Retina (tissue), 1 donor: ENCODE measurements around the gene CSAD.
"Not testable (repeated sequence)": the region's sequence is repeated elsewhere in the genome, so short reads cannot be mapped to it uniquely, and the experiment has no call there.

Experiments
- DNase-seq: peaks from one replicate; pipeline ENCODE4 v3.0.0-alpha.2; 2016

The CSAD gene

GRCh38 chr12:53178803-53179202, 1.9 kb downstream of the CSAD start:
- DNase-seq = not testable (repeated sequence)

DNA sequence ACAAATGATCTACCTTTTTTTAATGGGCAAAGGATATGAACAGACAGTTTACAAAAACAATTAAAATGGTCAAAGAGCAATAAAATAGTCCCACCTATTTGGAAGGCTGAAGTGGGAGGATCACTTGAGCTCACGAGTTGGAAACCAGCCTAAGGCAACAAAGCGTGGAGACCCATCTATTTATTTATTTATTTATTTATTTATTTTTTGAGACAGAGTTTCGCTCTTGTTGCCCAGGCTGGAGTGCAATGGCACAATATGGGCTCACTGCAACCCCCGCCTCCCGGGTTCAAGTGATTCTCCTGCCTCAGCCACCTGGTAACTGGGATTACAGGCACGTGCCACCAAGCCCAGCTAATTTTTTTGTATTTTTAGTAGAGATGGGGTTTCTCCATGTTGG, 3.3 kb downstream of the CSAD start:
- DNase-seq = not testable (repeated sequence)

- no peak for DNase-seq
Measured at GRCh38 chr12:53176750-53177149, 4.0 kb downstream of the CSAD start.

DNA sequence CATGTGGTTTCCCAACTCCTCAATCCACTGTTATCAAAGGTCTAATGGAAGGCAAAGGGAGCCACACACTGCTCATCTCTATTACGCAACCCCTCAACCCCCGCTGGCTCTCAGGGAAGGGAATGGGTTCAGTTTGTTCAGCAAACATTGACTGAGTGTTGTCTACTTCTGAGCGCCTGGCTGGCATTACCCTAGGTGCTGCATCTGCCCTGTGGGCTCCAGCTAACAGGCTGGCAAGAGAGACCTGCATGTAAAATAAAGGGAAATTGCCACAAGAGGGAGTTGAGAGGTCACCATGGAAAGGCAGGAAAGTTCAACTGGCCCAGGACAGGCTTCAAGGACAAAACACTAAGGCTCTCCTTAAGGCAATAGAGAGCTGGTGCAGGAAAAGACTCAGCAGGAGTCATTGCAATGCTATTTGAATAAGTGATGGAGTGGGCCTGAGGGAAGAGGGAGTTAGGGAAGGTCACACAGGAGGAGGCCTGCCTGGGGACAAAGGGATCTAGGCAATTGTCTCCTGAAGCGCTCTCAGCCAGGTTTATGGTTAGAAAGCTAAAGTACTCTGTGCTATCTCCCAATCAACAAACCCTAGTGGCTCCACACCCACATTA, 5.7 kb downstream of the CSAD start:
- no peak for DNase-seq

DNA sequence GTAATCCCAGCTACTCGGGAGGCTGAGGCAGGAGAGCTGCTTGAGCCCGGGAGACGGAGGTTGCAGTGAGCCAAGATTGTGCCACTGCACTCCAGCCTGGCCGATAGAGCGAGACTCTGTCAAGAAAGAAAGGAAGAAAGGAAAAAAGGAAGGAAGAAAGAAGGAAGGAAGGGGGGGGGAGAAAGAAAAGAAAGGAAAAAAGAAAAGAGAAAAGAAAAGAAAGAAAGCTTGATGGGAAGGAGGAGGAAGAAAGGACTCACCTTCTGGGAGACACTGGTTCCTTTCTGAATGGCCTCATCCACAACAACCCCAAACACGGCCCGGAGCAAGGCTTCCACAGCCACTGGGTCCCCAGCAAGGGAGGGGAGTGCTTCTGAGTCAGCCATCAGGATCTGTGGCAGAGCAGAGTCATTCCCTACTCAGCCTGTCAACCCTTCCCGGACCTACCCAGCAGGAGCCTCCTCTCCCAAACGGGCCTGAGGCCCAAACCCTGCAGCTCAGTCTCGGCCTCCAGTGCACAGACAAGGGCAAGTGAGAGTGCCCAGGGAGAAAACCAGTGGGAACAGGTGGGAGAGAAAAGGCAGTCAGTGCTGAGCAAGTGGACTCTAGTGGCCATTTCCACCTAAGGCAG, 7.5 kb downstream of the CSAD start:
- no peak for DNase-seq

DNA sequence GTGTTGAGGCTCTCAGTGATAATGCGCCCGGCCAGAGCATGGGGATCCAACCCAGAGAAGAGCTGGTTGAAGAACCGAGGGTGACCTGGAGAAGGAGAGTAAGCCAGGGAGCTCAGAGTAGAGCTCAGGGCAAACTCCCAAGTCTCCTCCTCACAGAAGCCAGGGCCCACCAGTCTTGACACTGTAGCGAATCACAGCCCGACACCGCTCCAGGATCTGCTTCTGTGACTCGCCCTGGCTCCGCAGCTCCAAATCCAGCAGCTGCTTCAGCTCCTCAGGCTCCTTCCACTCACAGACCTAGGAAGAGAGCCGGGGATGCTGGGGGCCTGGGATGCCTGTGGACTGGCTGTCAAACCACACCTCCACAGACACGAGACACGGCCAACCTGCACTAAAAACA, 8.4 kb downstream of the CSAD start:
- DNase-seq = no peak

DNA sequence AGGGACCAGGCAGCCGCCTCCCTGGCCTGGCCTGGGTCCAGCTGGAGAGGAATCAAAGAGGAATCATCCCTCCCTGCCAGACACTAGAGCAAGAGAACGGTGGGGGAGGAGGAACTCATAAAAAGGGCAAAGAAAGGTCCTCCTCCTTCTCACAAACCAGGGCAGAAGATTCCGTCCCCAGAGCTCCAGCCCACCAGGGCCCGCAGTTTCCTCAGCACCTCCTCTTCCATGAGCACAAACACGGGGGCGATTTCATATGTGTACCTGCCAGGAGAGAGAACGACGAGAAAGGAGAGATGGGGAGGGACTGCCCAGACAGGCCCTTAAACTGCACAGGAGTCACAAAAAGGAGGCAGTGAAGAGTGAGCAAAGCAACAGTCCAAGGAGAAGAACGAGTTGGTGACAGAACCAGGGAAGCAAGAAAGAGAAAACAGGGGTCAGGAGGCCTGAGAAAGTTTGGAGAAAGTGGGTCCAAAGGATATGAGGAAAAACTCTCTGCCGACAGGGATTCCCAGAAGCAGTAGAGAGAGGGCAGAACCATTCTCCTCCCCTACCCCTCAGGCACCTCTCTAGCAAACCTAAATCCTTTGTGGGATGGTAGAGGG, 8.9 kb downstream of the CSAD start:
- no peak for DNase-seq

- DNase-seq = no peak
Measured at GRCh38 chr12:53170876-53171724, 9.6 kb downstream of the CSAD start.

- DNase-seq = no peak
Measured at GRCh38 chr12:53170215-53170614, 10.5 kb downstream of the CSAD start.

DNA sequence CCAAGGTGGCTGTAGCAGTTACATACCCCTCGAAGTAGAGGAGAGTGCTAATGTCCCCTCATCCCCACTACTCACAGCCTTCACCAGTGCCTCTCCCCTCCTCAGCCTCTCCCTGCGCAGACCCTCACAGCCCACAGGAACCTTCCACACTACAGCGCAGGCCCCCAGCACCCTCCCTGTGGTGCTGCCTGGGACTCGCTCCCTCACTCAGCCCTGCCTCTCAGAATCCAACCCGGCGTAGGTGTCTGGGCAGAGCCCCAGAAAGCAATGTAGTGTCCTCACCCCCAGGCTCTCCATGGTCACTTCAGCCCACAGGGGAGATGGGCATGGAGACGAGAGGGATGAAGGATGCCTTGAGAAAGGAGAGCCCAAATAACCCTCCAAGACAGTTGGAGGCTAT, 11.1 kb downstream of the CSAD start:
- DNase-seq = no peak

DNA sequence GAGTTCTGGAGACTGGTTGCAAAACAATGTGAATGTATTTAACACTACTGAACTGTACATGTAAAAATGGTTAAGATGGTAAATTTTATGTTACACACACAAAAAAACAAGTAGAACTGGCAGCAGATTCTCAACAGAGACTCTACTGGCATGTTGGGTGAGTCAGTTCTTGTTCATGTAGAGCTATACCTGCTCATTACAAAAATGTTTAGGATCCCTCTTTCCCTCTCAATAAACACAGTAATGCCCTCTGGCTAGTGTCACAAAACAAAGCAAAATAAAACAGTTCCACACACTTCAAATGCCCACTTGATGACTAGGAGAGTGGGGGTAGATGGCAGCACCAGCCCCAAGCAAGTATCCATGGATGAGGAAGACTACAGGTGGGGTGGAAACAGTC, 13.9 kb downstream of the CSAD start:
- DNase-seq = no peak

DNA sequence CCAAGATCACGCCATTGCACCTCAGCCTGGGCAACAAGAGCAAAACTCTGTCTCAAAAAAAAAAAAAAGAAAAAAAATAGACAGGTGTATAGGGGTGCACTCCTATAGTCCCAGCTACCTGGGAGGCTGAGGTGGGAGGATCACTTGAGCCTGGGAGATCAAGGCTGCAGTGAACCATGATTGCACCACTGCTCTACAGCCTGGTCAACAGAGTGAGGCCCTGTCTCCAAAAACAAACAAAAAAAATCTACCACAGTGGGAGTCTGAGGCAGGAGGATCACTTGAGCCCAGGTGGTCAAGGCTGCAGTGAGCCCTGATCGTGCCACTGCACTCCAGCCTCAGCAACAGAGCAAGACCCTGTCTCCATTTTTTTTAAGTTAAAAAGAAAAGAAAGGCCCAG, 17.7 kb downstream of the CSAD start:
- not testable (repeated sequence) for DNase-seq

DNA sequence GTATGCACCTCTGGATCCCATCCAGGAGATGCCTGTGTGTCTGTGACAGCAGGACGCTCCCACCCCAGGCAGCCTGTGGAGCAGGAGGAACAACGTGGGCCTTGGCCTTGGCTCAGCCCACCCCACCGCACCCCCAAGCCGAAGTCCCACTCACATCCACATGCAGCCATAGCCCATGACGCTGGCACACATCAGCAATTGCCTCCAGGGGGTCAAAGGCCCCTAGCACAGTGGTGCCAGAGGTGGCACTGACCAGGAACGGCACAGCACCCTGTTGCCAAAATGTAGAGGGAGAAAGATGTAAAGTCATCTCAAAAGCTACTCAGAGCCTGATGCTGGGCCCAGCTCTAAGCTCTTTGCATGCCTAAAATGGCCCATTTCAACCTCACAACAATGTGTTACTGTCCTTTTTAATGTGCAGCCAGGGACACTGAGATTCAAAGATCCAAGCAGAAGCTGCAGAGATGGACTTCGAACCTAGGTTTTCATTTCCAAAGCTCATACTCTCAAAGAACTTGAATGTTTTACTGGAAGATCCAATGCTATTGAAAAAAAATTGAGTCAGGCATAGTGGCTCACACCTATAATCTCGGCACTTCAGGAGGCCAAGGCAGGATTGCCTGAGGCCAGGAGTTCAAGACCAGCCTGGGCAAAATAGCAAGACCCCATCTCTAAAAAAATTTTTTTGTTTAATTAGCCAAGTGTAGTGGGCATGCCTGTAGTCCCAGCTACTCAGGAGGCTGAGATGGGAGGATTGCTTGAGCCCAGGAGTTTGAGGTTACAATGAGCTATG, 19.4 kb downstream of the CSAD start:
- no peak for DNase-seq

- DNase-seq = no peak
Measured at GRCh38 chr12:53160673-53161072, 20.1 kb downstream of the CSAD start.

GRCh38 chr12:53160000-53160399, 20.7 kb downstream of the CSAD start:
- no peak for DNase-seq

DNA sequence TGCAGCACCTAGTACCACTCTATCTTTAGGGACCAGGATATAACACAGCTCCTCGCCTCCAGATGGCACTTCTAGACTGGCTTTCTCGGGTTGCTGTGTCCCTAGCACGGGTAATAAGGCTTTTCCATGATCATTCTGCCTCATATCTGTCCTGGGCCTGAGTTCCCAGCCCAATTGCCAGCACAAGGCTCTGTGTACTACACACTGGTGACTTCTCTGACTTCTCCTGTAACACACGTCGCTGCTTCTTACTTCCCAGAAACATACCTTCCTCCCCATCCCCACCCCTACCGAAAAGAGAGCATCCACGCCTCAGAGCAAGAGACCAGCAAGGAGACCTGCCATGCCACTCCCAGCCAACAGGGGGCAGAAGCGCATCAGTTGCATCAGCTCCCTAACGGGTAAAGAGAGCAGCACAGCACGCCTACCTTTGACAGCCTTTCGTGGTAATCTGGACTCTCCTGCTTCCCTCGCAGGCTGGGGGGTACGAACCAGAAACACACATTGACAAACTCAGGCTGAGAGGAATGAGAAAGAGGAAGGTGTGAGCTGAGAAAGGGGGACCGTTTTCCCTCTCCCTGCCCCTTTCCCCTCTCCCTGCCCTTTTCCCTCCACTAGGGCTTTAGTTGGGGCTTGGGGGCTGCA, 21.4 kb downstream of the CSAD start:
- DNase-seq = peak; percentile 81

DNA sequence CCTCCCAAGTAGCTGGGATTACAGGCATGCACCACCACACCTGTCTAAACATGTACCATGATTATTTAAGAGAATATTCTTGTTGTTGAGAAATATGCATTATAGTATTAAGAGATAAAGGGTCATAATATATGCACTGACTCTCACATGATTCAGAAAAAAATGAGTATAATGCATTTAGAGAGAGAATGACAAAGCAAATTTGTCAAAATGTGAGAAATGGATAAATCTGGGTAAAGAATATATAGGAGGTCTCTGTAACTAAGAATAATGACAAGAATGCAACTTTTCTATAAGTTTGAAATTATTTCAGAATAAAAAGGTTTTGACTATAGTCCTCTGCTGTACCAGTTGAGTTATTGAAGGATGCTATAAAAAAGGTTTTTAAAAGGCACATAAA, 28.3 kb downstream of the CSAD start:
- DNase-seq = no peak

- DNase-seq = no peak
Measured at GRCh38 chr12:53151039-53151438, 29.7 kb downstream of the CSAD start.

- no peak for DNase-seq
Measured at GRCh38 chr12:53147653-53148052, 33.1 kb downstream of the CSAD start.

DNA sequence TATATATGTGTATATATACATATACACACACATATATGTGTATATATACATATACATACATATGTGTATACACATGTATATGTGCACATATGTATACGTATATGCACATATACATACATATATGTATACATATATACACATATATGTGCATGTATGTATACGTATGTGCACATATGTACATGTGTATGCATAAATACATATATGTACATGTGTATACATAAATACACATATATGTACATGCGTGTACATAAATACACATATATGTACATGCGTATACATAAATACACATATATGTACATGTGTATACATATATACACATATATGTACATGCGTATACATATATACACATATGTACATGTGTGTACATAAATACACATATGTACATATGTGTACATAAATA, 33.5 kb downstream of the CSAD start:
- DNase-seq = no peak

GRCh38 chr12:53145383-53146260, 35.1 kb downstream of the CSAD start:
- DNase-seq = no peak
